Tibial artery (tissue), 4 donors: ENCODE data around the gene SYAP1.
A peak's percentile ranks its signal among the peaks of the same experiment; 100 is the strongest.

Source experiments
- DNase-seq, 2 donors: peaks; one replicate each; pipeline ENCODE4 v3.0.0-alpha.2; 2019
- H3K27ac ChIP-seq, 2 donors: fragments of 200-600 bp; sonication (generic) in 1 of 2; 1 replicate in 1 of 2; 2 replicates in 1 of 2; pipeline ENCODE4 v1.5.1; 2018 to 2019; ENCODE audit warnings: mild to moderate bottlenecking in 1 of 2
- H3K27me3 ChIP-seq, 2 donors: fragments of 200-600 bp; sonication (generic) in 1 of 2; one replicate each; pipeline versions ENCODE4 v1.5.1 to v1.6.0; 2016 to 2019
- H3K36me3 ChIP-seq, 3 donors: fragments of 200-600 bp; sonication (generic) in 2 of 3; one replicate each; pipeline ENCODE4 v1.5.1; 2016 to 2019; ENCODE audit warnings: mild to moderate bottlenecking in 2 of 3
- H3K4me1 ChIP-seq, 4 donors: fragments of 200-600 bp; sonication (generic) in 2 of 4; 1 replicate in 3 of 4; 2 replicates in 1 of 4; pipeline ENCODE4 v1.5.1; 2016 to 2019
- H3K4me3 ChIP-seq, 2 donors: fragments of 200-600 bp; sonication (generic) in 1 of 2; 1 replicate in 1 of 2; 2 replicates in 1 of 2; pipeline ENCODE4 v1.5.1; 2018 to 2019; ENCODE audit warnings: mild to moderate bottlenecking in 2 of 2
- H3K9me3 ChIP-seq, 3 donors: fragments of 200-600 bp; sonication (generic) in 1 of 3; one replicate each; pipeline ENCODE4 v1.5.1; 2016 to 2019
- CTCF ChIP-seq, 2 experiments: fragments of 200-600 bp in 1 of 2; fragments of 450-650 bp in 1 of 2; IDR thresholded peaks; one replicate each; pipeline ENCODE4 v1.5.1; 2017 to 2019; ENCODE audit warnings: antibody characterized with exemption in 2 of 2, mild to moderate bottlenecking in 1 of 2, moderate library complexity in 1 of 2
- intact Hi-C: fragments of 100-400 bp; cut with DNase I; formaldehyde crosslinking; loops from one replicate; pipeline ENCODE4 v1.15.0; 2023; ENCODE audit warnings: low total_unique reads

SYAP1 gene

GRCh38 chrX:16807976-16808542 lies 88.6 kb downstream of the SYAP1 start:
- DNase-seq = no peak
- intact Hi-C loops = no loop called here
- Histone ChIP-seq H3K4me3 (peak overlapping the region; percentile 36 to 41), H3K27me3 (no peaks in the 10 kb centered on the region), H3K4me1 (peaks cover 0 to 6% (median 0%) of the 10 kb centered on the region in 4 donors), H3K27ac (peak overlapping the region in 1 of 2 donors; percentile 25), H3K36me3 (no peaks in the 10 kb centered on the region), H3K9me3 (no peaks in the 10 kb centered on the region)
- no peak for TF ChIP-seq CTCF (IDR thresholded peaks at IDR 0.05)

DNA sequence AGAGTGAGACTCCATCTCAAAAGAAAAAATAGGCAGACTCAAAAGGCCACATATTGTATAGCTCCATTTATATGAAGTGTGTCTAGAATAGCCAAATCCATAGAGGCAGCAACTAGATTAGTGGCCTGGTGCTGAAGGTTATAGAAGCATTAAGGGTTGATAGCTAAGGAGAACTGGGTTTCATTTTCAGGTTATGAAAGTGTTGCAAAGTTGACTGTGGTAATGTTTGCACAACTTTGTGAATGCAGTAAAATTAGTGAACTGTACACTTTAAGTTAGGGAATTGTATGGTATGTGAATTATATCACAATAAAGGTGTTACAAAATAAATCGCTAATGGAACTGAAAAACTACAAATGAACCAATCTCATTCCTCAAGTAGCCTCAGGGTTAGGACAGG lies 95.2 kb downstream of the SYAP1 start:
- TF ChIP-seq CTCF (IDR thresholded peaks at IDR 0.05) = no peak
- Histone ChIP-seq H3K9me3 (no peaks in the 10 kb centered on the region), H3K36me3 (peaks cover 0 to 12% (median 7%) of the 10 kb centered on the region in 3 donors), H3K27me3 (no peaks in the 10 kb centered on the region), H3K4me1 (no peaks in the 10 kb centered on the region), H3K4me3 (no peak overlapping the region), H3K27ac (no peak overlapping the region)
- DNase-seq = no peak
- intact Hi-C loops = no loop called here
